Measurements from ENCODE around the gene DAPK2.

Gene DAPK2

DNA sequence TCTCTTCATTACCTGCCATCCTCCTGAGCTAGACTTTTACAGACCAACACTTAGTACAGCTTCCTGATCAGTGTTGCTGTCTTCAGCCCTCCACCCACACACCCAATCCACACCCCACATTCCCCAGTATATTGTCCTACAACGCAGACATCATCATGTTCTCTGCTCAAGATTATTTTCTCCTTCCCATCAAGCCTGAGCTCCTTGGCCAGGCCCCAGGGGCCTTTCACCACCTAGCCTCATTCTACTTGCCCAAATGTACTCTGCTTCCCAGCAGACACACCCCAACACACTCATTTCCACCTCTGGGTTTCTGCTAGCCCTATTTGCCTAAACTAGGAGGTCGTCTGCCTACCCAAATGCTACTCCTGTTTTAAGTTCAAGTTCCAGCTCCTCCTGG, 37.0 kb downstream of the DAPK2 start:
- DNase-seq: no peak
- Histone ChIP-seq H2AFZ (ENCODE audit: low read length) (no peak overlapping the region), H3K9me2 (replicated peaks; ENCODE audit: insufficient read depth, low read length) (no peaks in the 10 kb centered on the region), H3K9me3 (replicated peaks; ENCODE audit: insufficient read depth, low read length) (no peaks in the 10 kb centered on the region), H3K36me3 (replicated peaks; ENCODE audit: insufficient read depth, low read length) (no peaks in the 10 kb centered on the region), H3K9ac (ENCODE audit: low read length) (no peak overlapping the region), H3K27me3 (replicated peaks; ENCODE audit: insufficient read depth, low read length) (no peaks in the 10 kb centered on the region), H3F3A (ENCODE audit: insufficient read depth, low read length) (no peaks in the 10 kb centered on the region), H3K79me2 (ENCODE audit: low read length) (no peaks in the 10 kb centered on the region), H3K27ac (ENCODE audit: low read length) (no peak overlapping the region), H3K4me1 (ENCODE audit: low read length) (no peaks in the 10 kb centered on the region), H3K4me2 (ENCODE audit: low read depth, low read length) (no peak overlapping the region), H4K20me1 (ENCODE audit: insufficient read depth, low read length) (no peaks in the 10 kb centered on the region), H3K4me3 (ENCODE audit: low read length) (no peak overlapping the region)
- no peak for TF ChIP-seq EZH2phosphoT487 (IDR thresholded peaks at IDR 0.05; ENCODE audit: low read length)
- TF ChIP-seq EZH2 (optimal IDR thresholded peaks at IDR 0.05; ENCODE audit: low read depth, low read length): no peak
- TF ChIP-seq, protein P1, sequence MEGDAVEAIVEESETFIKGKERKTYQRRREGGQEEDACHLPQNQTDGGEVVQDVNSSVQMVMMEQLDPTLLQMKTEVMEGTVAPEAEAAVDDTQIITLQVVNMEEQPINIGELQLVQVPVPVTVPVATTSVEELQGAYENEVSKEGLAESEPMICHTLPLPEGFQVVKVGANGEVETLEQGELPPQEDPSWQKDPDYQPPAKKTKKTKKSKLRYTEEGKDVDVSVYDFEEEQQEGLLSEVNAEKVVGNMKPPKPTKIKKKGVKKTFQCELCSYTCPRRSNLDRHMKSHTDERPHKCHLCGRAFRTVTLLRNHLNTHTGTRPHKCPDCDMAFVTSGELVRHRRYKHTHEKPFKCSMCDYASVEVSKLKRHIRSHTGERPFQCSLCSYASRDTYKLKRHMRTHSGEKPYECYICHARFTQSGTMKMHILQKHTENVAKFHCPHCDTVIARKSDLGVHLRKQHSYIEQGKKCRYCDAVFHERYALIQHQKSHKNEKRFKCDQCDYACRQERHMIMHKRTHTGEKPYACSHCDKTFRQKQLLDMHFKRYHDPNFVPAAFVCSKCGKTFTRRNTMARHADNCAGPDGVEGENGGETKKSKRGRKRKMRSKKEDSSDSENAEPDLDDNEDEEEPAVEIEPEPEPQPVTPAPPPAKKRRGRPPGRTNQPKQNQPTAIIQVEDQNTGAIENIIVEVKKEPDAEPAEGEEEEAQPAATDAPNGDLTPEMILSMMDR (IDR thresholded peaks at IDR 0.05; ENCODE audit: low read length): no peak

- H3K4me3 ChIP-seq (ENCODE audit: low read length): no peak overlapping the region
- no peaks in the 10 kb centered on the region for H4K20me1 ChIP-seq (ENCODE audit: insufficient read depth, low read length)
- H3K36me3 ChIP-seq (replicated peaks; ENCODE audit: insufficient read depth, low read length): no peaks in the 10 kb centered on the region
- H2AFZ ChIP-seq (ENCODE audit: low read length): no peak overlapping the region
- H3K9me3 ChIP-seq (replicated peaks; ENCODE audit: insufficient read depth, low read length): no peaks in the 10 kb centered on the region
- no peaks in the 10 kb centered on the region for H3K27me3 ChIP-seq (replicated peaks; ENCODE audit: insufficient read depth, low read length)
- no peak overlapping the region for H3K27ac ChIP-seq (ENCODE audit: low read length)
- DNase-seq: no peak
- H3K9ac ChIP-seq (ENCODE audit: low read length): no peak overlapping the region
- no peaks in the 10 kb centered on the region for H3F3A ChIP-seq (ENCODE audit: insufficient read depth, low read length)
- TF ChIP-seq EZH2 (optimal IDR thresholded peaks at IDR 0.05; ENCODE audit: low read depth, low read length) (no peak), EZH2phosphoT487 (IDR thresholded peaks at IDR 0.05; ENCODE audit: low read length) (no peak)
- TF ChIP-seq, protein P1 (IDR thresholded peaks at IDR 0.05; ENCODE audit: low read length): no peak
- no peaks in the 10 kb centered on the region for H3K79me2 ChIP-seq (ENCODE audit: low read length)
- no peaks in the 10 kb centered on the region for H3K4me1 ChIP-seq (ENCODE audit: low read length)
- H3K9me2 ChIP-seq (replicated peaks; ENCODE audit: insufficient read depth, low read length): no peaks in the 10 kb centered on the region
- no peak overlapping the region for H3K4me2 ChIP-seq (ENCODE audit: low read depth, low read length)
These were observed 38.1 kb downstream of the DAPK2 start for GRCh38 chr15:64008177-64008576.

GRCh38 chr15:64006642-64007041, 39.6 kb downstream of the DAPK2 start:
- no peak overlapping the region for H2AFZ ChIP-seq (ENCODE audit: low read length)
- no peaks in the 10 kb centered on the region for H3K9me3 ChIP-seq (replicated peaks; ENCODE audit: insufficient read depth, low read length)
- H3K79me2 ChIP-seq (ENCODE audit: low read length): no peaks in the 10 kb centered on the region
- no peaks in the 10 kb centered on the region for H3F3A ChIP-seq (ENCODE audit: insufficient read depth, low read length)
- H4K20me1 ChIP-seq (ENCODE audit: insufficient read depth, low read length): no peaks in the 10 kb centered on the region
- H3K4me3 ChIP-seq (ENCODE audit: low read length): no peak overlapping the region
- H3K4me2 ChIP-seq (ENCODE audit: low read depth, low read length): no peak overlapping the region
- no peak overlapping the region for H3K9ac ChIP-seq (ENCODE audit: low read length)
- TF ChIP-seq EZH2phosphoT487 (IDR thresholded peaks at IDR 0.05; ENCODE audit: low read length) (no peak), EZH2 (optimal IDR thresholded peaks at IDR 0.05; ENCODE audit: low read depth, low read length) (no peak)
- TF ChIP-seq, protein P1 (IDR thresholded peaks at IDR 0.05; ENCODE audit: low read length): no peak
- no peak for DNase-seq
- H3K27ac ChIP-seq (ENCODE audit: low read length): no peak overlapping the region
- H3K27me3 ChIP-seq (replicated peaks; ENCODE audit: insufficient read depth, low read length): no peaks in the 10 kb centered on the region
- no peaks in the 10 kb centered on the region for H3K36me3 ChIP-seq (replicated peaks; ENCODE audit: insufficient read depth, low read length)
- no peaks in the 10 kb centered on the region for H3K4me1 ChIP-seq (ENCODE audit: low read length)
- H3K9me2 ChIP-seq (replicated peaks; ENCODE audit: insufficient read depth, low read length): no peaks in the 10 kb centered on the region
